Activated T-cell treated with anti-CD3 and anti-CD28 coated beads for 4 hours (primary cell): ENCODE data around the gene PTPRR.

ENCODE experiments used
- DNase-seq: peaks from one replicate; pipeline ENCODE4 v3.0.0-alpha.2; 2020

PTPRR gene

DNA sequence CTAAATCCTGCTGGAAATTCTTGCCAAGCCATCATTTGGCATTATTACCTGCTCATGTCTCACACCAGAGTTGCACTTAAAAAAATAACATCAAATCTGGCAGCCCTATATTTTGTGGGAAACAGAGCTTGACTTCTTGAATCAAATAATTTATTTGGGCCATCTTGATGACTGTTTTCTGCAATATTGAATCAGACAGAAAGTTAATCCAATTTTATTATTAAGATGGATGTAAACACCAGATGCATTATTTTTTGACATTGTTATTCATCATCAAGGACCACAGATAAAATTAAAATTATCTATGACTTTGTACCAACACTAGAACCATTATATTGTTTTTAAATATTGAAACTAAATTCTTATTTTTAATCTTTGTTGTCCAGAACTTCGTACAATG, 132.9 kb downstream of the PTPRR start:
- DNase-seq: no peak

DNA sequence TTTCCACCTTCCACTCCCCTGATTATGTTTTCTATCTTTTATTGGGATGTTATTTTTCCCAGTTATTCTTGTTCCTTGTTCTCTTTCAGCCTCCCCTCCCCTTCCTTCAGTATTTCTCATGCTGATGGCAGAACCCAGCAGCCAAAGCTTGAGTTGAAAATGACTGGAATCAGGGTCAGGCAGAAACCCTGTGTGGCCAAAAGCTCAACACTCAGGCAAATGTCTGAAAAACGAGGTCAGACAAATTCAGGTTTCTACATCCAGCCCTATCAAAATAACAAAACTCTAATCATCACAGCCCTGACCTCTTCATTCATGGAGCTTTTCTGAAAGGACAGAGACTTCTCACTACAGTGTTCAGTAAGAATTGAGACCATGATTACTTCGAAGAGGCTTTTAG, 134.6 kb downstream of the PTPRR start:
- no peak for DNase-seq

DNA sequence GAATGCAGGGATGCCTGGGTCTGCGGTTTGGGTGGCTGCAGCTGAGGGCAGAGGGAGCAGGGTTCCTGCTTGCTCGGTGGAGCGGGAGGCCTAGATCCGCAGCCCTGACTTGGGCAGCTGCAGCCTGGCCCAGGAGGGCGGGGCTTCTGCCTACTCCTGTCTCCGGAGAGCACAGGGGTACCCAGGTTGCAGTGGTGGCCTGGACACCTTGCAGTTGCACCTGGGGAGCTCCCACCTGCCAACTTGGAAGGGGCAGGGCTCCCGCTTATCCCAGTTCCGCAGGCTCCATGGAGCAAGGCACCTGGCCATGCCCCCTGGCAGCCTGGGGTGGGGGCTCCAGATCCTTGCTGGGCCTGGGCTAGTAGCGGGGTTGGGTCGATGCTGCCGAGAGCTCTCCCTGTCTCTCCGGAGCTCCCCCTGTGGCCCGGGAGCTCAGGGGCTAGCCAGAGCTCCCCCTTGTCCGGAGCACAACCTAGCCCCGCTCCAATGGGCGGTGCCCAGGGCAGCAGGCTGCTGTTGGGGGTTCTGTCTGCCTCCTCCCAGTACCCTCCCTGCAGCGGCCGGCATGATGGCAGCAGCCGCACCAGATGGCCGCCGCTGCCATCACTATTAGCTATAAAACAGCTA, 136.4 kb downstream of the PTPRR start:
- DNase-seq: no peak

DNA sequence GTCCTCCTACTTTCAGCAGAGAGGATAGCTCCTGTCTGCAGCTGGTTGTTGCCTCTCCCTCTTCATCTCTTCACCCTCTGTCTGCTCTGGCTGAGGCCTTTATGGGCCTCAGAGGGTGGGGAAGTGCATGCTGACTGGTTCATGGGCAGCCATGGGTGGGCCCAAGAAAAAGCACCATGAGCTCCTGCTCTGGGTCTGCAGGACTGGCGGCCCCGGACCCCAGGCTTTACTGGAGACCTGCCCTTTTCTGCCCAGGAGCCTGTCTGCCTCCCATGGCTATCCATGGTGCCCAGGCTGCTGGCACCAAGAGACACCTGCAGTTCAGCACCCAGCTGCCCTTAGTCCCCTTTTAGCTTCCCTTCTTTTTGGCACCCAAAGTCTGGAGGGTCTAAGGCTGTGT, 137.1 kb downstream of the PTPRR start:
- no peak for DNase-seq

- no peak for DNase-seq
These were observed 141.3 kb downstream of the PTPRR start for GRCh38 chr12:70779250-70779649.

- DNase-seq: no peak
These were observed 146.5 kb downstream of the PTPRR start for GRCh38 chr12:70774055-70774454.

DNA sequence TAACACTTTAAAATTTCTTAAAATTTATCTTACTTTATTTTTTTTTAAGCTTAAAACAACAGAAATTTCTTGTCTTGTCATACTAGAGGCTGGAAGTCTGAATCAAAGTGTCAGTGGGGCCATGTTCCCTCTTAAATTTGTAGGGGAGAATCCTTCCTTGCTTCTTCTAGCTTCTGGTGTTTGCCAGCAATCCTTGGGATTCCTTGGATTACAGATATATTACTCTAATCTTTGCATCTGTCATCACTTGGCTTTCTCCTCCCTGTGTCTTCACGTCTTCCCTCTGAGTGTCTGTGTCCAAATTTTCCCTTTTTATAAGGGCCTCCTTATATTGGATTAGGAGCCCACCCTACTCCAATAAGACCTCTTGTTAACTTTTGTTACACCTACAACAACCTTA, 147.7 kb downstream of the PTPRR start:
- DNase-seq: no peak

DNA sequence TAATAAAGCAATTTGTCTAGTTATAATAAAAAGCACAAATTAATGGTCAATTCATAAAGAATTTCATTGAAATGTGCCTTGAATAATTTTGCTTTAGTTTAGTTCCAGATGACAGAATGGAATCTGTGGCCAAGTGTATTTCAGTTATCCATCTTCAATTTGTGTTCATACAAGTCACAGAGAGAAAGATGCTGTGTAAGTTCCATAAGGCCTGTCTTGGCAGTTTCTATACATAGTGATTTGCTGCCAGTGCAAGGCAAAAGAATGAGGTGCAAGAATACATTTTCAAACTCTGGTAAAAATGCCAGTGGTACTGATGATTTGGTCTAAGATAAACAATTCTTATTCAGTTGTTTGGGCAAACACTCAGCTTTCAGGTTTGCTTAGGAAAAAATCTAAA, 149.0 kb downstream of the PTPRR start:
- DNase-seq: no peak

DNA sequence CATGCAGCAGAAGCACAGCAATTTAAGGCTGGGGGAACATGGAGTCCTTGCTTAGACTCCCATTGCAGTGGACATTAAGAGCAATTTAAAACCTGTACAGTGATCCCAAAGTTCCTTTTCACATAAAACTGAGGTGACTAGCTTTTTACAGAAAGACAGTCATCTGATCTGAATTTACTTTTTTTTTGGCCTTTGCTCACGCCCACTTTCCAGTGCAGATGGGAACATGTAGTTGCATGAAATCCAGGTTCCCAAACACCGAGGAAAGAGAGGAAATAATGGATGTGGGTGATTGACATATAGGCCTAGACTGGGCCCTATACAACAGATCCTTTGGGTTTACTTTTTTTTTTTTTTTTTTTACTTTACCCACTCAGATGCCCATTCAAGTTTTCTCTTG, 156.9 kb downstream of the PTPRR start:
- DNase-seq: no peak

DNA sequence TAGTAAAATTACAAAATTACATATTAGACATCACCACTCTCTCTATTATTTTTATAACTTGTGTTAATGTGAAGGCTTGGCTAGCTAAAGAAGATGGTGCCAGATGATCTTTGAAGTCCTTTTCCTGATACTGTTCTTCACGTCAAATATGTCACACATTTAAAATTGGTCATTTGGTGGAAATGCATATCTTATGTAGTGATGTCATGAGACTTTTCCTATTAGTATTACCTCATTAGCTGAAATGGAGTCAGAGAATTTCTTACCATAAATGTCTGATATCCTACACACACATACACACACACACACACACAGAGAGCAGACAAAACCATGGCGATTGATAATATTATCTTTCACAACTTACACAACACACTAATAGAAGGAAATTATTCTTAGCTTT, 158.5 kb downstream of the PTPRR start:
- DNase-seq: no peak

DNA sequence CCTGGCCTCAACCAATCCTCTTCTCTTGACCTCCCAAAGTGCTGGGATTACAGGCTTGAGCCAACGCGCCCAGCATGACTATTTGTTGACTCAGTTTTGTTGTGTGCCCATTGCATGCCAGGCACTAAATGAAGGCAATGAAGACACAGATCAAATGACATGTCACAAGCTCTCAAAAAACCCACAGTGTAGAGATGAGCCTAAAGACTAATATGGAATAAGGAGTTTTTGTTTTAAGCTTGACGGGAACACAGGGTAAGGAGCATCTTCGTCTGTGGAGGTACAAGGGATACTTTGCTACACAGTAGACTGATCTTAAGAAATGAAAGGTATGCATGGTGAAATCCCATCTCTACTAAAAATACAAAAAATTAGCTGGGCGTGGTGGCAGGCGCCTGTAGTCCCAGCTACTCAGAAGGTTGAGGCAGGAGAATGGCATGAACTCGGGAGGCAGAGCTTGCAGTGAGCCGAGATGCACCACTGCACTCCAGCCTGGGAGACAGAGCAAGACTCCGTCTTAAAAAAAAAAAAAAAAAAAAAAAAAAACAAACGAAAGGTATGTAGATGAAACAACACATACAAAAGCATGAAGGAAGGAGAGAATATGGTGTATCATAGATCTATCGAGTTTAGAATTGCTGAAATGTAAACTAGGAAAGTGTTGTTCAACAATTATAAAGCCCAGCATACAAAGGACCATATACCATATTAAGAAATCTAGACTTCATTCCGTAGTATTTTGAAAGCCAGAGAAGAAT, 161.2 kb downstream of the PTPRR start:
- DNase-seq: no peak

GRCh38 chr12:70758494-70758845, 162.1 kb downstream of the PTPRR start:
- DNase-seq: no peak

DNA sequence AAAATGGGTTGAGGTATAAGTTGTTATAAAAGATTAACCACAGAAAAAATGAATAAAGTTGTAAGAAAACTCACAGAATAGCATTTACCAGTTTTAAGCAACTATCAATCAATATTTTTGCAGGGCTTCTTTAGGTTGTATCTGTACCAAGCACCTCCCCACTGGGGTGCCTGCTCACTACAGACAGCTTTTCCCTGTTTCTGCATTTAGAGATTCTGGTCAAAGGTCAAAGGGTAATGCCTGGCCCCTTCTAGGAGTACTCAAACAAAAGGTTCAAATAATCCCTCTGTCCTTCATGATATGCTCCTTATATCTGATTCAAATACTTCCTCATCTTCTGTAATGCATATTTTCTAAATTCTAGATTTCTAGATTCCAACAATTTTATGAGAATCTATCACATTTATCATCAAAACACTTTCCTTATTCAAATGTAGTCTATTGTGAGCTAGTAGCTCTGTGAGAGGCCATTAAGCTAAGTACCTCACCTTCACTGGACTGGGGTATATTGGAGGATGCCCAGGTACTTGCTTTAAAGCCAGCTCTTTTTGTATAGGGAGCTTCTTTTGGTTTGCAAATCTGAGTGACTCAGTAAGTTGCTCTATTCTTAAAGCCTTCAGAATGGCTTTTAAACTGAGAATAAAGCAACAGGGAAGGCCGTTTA, 162.6 kb downstream of the PTPRR start:
- no peak for DNase-seq

GRCh38 chr12:70756791-70757190, 163.7 kb downstream of the PTPRR start:
- DNase-seq: no peak

GRCh38 chr12:70756118-70756517, 164.4 kb downstream of the PTPRR start:
- no peak for DNase-seq

- DNase-seq: no peak
These were observed 166.2 kb downstream of the PTPRR start for GRCh38 chr12:70754330-70754741.

DNA sequence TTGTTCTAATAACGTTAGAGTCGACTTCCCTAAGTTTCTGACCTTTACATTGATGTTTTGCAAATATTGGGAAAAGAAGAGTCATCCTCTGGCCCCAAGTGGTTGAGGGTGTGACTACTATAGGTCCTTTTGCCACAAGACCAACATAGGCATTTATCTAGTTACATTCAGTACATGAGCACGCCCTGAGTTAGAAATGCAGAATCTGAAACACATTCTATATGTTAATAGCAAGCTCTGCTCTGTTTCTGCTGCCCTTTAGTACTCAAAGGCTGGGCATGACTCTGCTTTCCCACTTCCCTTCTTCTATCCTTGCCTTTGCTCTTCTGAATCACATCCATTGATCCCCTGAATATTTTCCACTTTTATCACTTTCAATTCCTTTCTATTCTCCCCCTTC, 168.2 kb downstream of the PTPRR start:
- DNase-seq: no peak

GRCh38 chr12:70749931-70750330, 170.6 kb downstream of the PTPRR start:
- DNase-seq: no peak

GRCh38 chr12:70748809-70749208, 171.7 kb downstream of the PTPRR start:
- DNase-seq: no peak

DNA sequence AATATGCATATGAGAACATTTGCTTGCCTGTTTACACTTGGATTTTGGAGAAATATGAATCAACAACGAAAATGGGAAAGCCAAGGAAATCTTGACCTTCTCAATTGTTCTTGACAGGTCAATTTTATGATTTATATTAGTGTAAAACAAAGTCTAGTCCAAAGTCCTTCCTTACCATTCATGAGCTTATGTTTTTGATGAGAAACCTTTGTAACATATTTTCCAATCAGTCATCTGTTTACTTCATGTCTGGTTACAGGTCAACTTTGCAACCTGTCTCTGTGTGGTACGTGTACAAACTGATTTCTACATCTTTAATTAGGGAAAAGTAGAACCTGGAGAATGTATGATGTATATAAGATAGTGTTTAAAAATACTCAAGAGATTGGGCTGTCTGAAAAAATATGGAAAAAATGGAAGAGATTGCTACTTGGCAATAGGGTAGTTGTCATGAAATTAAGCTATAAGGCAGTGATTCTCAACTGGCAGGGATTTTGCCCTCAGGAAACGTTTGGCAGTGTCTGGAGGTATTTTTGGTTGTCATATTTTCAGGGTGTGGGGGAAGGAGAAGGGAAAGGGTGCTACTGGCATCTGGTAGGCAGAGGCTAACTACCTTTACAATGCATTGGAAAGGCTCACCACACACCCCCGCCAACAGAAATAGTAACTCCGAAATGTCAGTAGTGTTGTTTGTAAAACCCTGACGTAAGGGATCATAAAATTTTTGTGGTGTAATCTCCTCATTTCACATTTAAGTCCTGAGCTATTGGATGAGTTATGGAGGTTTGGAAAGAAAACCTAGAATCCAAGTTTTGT, 172.9 kb downstream of the PTPRR start:
- no peak for DNase-seq

DNA sequence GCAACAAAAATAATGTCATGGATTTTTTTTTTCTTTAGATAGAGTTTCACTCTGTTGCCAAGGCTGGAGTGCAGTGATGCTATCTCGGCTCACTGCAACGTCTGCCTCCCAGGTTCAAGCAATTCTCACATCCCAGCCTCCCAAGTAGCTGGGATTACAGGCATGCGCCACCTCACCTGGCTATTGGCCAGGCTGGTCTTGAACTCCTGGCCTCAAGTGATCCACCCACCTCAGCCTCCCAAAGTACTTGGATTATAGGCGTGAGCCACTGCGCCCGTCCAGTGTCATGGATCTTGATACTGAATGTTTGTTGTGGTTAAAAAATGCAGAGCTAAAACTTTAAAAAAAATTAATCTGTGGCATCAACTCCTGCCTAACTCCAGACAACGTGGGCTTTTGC, 175.5 kb downstream of the PTPRR start:
- no peak for DNase-seq

- DNase-seq: no peak
These were observed 176.4 kb downstream of the PTPRR start for GRCh38 chr12:70744178-70744577.

- DNase-seq: no peak
These were observed 179.3 kb downstream of the PTPRR start for GRCh38 chr12:70741256-70741655.

DNA sequence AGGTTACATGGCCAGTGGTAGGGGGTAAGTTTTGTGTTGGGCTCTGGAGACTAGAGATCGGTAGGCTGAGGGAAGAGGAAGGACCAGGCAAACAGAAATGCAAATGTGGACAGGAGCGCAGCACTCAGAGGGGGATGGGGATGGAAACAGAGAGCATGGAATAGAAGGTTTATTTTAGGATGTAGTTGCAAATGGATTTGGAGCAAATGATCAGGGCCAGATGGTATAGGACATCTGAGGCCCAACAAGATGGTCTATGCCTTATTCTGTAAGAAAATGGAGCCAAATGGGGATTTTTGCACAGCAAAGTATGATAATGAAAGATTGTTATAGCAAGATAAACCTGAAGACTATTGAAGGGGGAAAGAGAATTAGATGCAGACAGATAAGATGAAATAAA, 180.8 kb downstream of the PTPRR start:
- DNase-seq: no peak
